ENCODE measurements around the gene CST5.
"Not testable (repeated sequence)": the region's sequence is repeated elsewhere in the genome, so short reads cannot be mapped to it uniquely, and the experiment has no call there.

The CST5 gene

GRCh38 chr20:23832775-23833513, 46.6 kb downstream of the CST5 start:
- no peak for DNase-seq

- not testable (repeated sequence) for DNase-seq
Measured at GRCh38 chr20:23831961-23832360, 47.6 kb downstream of the CST5 start.

GRCh38 chr20:23826541-23827021, 53.0 kb downstream of the CST5 start, which contains the start of gene CST2:
Gene CST2 (minus strand): TSS chr20:23826729. CDS start chr20:23826660, 69 bp downstream.
- DNase-seq: no peak
